H1 (cell line): ENCODE results near the gene FAM169A. TPM values are rescaled to one million over a fixed set of nuclear protein-coding genes. Genes with fewer than 3 reads are reported as not detected.

ENCODE experiments used
- EP300 ChIP-seq, 2 experiments: IDR thresholded peaks; 1 replicate in 1 of 2; 2 replicates in 1 of 2; pipeline ENCODE4 v1.6.1; 2011 to 2012; ENCODE audit warnings: low read depth in 2 of 2, low read length in 2 of 2, mild to moderate bottlenecking in 2 of 2, borderline replicate concordance in 1 of 2, inconsistent platforms in 1 of 2, moderate library complexity in 1 of 2
- HDAC2 ChIP-seq, 2 experiments: fragments of 300-600 bp in 1 of 2; sonication (generic) in 1 of 2; IDR thresholded peaks; 2 replicates each; pipeline ENCODE4 v1.6.1; 2011 to 2012; ENCODE audit warnings: low read depth in 2 of 2, low read length in 2 of 2, mild to moderate bottlenecking in 2 of 2, moderate library complexity in 2 of 2, borderline replicate concordance in 1 of 2, inconsistent platforms in 1 of 2
- JUND ChIP-seq: IDR thresholded peaks from 2 replicates; pipeline ENCODE4 v1.6.1; 2011; ENCODE audit warnings: mild to moderate bottlenecking, improper control_type of control experiment, low read length
- RXRA ChIP-seq: IDR thresholded peaks from 2 replicates; pipeline ENCODE4 v1.6.1; 2011; ENCODE audit warnings: low read depth, mild to moderate bottlenecking, low read length, moderate library complexity; ENCODE audit not compliant: insufficient read depth
- TAF7 ChIP-seq: optimal IDR thresholded peaks from 2 replicates; pipeline ENCODE3; 2011; ENCODE audit warnings: low read depth, mild to moderate bottlenecking, inconsistent platforms, low read length, moderate library complexity, borderline replicate concordance
- TCF12 ChIP-seq: IDR thresholded peaks from 2 replicates; pipeline ENCODE4 v1.6.1; 2011; ENCODE audit warnings: low read depth, mild to moderate bottlenecking, low read length
- polyA plus RNA-seq, 7 experiments: library from polyadenylated mRNA; depleted of rRNA in 3 of 7; stranded (reverse) in 5 of 7; unstranded in 2 of 7; fragments of >200 nt in 5 of 7; fragments of 200-250 nt in 2 of 7; gene quantifications; 1 replicate in 5 of 7; 2 replicates in 1 of 7; 4 replicates in 1 of 7; pipeline versions ENCODE4 v1.2.1 to v1.2.3, GENCODE V29; 2011 to 2013; ENCODE audit warnings: missing spikeins in 2 of 7, mixed read lengths in 2 of 7
- total RNA-seq: library from RNA; stranded (reverse); fragmentation: NEBNext Ultra II Directional; extraction: Animal tissue kit (Norgen Biotek cat#: 25700); gene quantifications from 2 replicates; pipeline ENCODE4 v1.2.1, GENCODE V29; 2021
- TF ChIP-seq, protein P1 (sequence below): fragments of 300-600 bp; sonication (generic); IDR thresholded peaks from 2 replicates; pipeline ENCODE4 v1.7.1; 2012; ENCODE audit warnings: low read length, moderate library complexity, mild to moderate bottlenecking, inconsistent platforms; ENCODE audit not compliant: insufficient replicate concordance
- TF ChIP-seq, protein P2 (sequence below): IDR thresholded peaks from 2 replicates; pipeline ENCODE4 v1.6.1; 2012; ENCODE audit warnings: inconsistent platforms

The FAM169A gene
- total and polyA plus RNA-seq, 2 of the 8 experiments (the other 6 are each of a cell fraction or from before 2014, with no cell fraction given): 12.6 to 83.1 TPM

GRCh38 chr5:74865804-74866595 is at the start of gene FAM169A (continued):
- TF ChIP-seq, protein P1, sequence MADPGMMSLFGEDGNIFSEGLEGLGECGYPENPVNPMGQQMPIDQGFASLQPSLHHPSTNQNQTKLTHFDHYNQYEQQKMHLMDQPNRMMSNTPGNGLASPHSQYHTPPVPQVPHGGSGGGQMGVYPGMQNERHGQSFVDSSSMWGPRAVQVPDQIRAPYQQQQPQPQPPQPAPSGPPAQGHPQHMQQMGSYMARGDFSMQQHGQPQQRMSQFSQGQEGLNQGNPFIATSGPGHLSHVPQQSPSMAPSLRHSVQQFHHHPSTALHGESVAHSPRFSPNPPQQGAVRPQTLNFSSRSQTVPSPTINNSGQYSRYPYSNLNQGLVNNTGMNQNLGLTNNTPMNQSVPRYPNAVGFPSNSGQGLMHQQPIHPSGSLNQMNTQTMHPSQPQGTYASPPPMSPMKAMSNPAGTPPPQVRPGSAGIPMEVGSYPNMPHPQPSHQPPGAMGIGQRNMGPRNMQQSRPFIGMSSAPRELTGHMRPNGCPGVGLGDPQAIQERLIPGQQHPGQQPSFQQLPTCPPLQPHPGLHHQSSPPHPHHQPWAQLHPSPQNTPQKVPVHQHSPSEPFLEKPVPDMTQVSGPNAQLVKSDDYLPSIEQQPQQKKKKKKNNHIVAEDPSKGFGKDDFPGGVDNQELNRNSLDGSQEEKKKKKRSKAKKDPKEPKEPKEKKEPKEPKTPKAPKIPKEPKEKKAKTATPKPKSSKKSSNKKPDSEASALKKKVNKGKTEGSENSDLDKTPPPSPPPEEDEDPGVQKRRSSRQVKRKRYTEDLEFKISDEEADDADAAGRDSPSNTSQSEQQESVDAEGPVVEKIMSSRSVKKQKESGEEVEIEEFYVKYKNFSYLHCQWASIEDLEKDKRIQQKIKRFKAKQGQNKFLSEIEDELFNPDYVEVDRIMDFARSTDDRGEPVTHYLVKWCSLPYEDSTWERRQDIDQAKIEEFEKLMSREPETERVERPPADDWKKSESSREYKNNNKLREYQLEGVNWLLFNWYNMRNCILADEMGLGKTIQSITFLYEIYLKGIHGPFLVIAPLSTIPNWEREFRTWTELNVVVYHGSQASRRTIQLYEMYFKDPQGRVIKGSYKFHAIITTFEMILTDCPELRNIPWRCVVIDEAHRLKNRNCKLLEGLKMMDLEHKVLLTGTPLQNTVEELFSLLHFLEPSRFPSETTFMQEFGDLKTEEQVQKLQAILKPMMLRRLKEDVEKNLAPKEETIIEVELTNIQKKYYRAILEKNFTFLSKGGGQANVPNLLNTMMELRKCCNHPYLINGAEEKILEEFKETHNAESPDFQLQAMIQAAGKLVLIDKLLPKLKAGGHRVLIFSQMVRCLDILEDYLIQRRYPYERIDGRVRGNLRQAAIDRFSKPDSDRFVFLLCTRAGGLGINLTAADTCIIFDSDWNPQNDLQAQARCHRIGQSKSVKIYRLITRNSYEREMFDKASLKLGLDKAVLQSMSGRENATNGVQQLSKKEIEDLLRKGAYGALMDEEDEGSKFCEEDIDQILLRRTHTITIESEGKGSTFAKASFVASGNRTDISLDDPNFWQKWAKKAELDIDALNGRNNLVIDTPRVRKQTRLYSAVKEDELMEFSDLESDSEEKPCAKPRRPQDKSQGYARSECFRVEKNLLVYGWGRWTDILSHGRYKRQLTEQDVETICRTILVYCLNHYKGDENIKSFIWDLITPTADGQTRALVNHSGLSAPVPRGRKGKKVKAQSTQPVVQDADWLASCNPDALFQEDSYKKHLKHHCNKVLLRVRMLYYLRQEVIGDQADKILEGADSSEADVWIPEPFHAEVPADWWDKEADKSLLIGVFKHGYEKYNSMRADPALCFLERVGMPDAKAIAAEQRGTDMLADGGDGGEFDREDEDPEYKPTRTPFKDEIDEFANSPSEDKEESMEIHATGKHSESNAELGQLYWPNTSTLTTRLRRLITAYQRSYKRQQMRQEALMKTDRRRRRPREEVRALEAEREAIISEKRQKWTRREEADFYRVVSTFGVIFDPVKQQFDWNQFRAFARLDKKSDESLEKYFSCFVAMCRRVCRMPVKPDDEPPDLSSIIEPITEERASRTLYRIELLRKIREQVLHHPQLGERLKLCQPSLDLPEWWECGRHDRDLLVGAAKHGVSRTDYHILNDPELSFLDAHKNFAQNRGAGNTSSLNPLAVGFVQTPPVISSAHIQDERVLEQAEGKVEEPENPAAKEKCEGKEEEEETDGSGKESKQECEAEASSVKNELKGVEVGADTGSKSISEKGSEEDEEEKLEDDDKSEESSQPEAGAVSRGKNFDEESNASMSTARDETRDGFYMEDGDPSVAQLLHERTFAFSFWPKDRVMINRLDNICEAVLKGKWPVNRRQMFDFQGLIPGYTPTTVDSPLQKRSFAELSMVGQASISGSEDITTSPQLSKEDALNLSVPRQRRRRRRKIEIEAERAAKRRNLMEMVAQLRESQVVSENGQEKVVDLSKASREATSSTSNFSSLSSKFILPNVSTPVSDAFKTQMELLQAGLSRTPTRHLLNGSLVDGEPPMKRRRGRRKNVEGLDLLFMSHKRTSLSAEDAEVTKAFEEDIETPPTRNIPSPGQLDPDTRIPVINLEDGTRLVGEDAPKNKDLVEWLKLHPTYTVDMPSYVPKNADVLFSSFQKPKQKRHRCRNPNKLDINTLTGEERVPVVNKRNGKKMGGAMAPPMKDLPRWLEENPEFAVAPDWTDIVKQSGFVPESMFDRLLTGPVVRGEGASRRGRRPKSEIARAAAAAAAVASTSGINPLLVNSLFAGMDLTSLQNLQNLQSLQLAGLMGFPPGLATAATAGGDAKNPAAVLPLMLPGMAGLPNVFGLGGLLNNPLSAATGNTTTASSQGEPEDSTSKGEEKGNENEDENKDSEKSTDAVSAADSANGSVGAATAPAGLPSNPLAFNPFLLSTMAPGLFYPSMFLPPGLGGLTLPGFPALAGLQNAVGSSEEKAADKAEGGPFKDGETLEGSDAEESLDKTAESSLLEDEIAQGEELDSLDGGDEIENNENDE: no peak
- TF ChIP-seq EP300 (IDR thresholded peaks at IDR 0.05; ENCODE audit: borderline replicate concordance in 1 of 2, low read depth in 2 of 2, low read length in 2 of 2) (peak in 1 of 2 experiments; percentile 36; a peak in 1 of 3 replicates), HDAC2 (IDR thresholded peaks at IDR 0.05; ENCODE audit: borderline replicate concordance in 1 of 2, low read depth in 2 of 2, low read length in 2 of 2) (no peak), TAF7 (peak; percentile 84), TCF12 (no peak), JUND (no peak), RXRA (no peak)
- TF ChIP-seq, protein P2, sequence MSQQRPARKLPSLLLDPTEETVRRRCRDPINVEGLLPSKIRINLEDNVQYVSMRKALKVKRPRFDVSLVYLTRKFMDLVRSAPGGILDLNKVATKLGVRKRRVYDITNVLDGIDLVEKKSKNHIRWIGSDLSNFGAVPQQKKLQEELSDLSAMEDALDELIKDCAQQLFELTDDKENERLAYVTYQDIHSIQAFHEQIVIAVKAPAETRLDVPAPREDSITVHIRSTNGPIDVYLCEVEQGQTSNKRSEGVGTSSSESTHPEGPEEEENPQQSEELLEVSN: no peak
